HL-60/S4 treated with retinoic acid at 250 ng/mL for 4 days and 3 days (cell line): ENCODE results near the gene RNF166.

Source experiments
- in situ Hi-C: fragments of 300-500 bp; cut with MboI; formaldehyde crosslinking; loops from 2 replicates; pipeline ENCODE4 v1.7.0; 2022; ENCODE audit warnings: low sequenced_read_pairs

RNF166 gene, protein sequence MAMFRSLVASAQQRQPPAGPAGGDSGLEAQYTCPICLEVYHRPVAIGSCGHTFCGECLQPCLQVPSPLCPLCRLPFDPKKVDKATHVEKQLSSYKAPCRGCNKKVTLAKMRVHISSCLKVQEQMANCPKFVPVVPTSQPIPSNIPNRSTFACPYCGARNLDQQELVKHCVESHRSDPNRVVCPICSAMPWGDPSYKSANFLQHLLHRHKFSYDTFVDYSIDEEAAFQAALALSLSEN

DNA sequence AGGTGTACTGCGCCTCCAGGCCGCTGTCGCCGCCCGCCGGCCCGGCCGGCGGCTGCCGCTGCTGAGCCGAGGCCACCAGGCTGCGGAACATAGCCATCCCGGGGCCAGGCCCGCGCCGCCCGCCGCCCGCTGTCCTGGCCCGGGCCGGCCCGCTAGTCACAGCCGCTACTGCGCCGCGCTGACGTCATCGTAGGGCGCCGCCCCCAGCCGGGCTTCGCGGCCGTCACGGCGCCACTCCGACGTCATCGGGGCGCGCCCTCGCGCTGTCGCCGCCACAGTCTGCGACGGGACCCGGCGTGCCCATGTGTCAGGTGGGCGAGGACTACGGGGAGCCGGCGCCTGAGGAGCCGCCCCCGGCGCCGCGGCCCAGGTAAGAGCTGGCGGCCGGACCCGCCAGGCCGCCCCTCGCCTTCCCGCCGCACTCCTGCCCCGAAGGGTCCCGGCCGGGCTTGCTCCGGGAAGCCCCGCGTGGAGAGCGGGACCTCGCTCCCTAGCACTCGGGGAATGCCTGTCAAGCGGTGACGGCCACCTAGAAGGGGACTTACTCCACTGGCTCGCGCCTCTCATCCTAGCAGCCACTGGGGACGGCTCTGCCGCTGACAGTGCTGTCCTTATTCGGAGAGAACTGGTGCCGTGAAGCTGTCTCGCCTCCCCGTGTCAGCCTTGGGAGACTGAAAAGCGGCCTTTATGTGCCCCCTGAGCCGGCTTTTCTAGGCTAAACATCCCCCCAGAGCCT lies at the start of gene RNF166, which contains the start of gene CTU2:
RNF166 (minus strand) TSS at position 180 of the 736 bp plus-strand sequence; CDS start at position 97, 83 bp downstream.
CTU2 (plus strand) TSS at position 275 of the 736 bp plus-strand sequence; CDS start at position 303, 28 bp downstream.
- in situ Hi-C loops, result no loop called here

DNA sequence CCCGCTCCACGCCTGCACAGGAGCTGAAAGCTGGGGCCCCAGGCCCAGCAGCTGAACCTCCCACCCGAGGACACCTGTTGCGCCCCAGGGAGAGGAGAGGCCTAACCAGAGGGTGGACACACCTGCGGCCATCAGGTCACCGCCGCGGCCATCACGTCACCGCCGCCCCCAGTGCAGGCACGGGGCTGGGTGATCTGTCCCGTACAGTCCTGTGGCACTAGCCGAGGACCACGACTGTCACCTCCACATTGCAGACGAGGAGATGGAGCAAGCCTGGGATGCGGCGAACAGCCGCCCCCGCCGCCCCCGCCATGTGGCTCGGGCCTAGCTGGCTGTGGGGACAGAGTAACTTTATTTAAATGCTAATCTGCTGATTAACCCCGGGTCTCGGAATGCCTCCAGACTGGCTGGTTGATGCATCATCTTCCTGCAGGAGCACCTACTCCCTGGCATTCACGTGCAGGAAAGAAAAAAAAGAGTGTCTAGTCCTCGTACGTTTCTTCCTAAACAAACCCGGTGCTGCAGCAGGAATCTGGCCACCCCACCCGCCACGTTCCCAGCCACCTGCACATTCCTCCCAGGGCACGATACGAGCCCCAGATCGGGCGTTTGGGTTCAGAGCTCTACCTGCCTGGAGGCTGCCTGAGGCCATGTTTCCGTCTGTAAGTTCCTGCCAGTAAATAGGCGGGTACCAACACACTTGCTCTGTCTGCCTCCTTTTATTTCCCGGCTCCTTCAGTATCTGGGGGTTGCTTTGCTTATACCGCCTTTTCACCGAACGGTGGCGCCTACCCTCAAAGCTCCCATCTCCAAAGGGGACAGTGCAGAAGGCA lies 48.9 kb upstream of the RNF166 start:
- in situ Hi-C loops, result no loop called here

DNA sequence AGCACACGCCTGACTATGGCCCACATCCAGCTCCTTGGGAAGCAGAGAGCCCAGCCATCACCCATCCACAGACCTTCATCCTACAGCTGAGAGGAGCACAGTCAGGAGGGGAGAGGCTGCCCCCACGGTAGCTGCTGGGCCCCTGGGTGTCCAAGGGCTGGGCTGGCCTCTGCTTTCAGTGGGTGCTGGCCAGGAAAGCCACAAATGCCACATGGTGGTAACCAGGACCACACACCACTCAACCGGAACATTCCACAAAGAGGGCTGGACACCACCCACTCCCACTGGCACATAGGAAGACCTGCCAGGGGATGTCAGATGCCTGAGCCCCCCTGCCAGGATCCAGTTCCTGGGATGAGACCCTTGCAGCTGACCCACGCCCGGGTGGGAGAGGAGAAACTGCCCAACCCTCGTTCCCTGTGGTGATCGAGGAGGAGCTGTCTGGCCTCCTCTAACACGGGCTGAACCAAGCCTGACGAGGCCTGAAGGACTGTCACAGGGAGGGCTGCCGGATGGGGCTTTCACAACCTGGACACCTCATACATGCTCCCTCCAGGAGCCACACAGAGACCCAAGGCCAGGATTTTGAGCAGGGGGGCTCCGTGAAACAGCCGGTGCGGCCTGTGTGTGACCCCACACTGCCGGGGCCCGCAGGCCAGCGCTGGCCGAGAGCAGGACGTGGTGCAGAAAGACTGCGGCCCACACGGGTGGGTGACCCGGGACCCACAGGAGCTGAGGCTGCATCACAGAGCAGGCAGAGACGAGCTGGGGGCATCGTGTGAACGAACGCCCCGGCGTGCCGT lies 48.1 kb upstream of the RNF166 start:
- in situ Hi-C loops, result no loop called here

DNA sequence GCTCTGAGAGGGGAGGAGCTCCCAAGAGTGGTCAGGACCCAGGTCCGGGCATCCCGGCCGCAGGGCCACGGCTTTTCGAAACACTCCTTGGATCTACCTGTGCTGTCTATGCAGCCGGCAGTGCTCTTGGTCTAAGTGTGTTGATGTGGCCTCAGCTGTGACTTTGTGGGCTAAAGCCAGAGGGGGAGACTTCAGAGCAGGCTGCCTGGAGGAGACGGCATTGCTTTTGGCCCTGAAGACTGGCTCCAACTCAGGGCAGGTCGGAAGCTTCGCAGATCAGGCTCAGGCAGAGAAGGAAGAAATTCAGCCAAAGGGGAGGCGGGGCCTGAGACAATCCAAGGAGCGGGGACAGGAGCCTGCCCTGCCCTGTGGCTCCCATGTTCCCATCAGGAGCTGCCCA lies 47.4 kb upstream of the RNF166 start:
- in situ Hi-C loops, result no loop called here

DNA sequence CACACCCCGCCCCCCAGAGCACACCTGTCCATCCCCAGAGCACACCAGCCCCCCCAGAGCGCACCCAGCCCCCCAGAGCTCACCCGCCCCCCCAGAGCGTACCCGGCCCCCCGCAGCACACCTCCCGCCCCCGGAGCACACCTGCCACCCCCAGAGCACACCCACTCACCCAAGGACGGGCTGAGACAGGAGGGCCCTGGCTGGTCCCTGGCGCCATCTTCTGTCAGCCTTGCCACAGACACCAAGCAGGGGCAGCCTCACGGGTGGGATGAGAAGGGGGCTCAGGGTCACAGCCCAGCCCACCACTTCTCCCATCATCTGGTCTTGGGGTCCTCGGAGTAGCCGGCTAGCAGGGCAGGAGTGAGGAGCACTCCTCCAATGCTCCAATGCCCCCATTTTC lies 47.0 kb upstream of the RNF166 start:
- in situ Hi-C loops, result no loop called here

DNA sequence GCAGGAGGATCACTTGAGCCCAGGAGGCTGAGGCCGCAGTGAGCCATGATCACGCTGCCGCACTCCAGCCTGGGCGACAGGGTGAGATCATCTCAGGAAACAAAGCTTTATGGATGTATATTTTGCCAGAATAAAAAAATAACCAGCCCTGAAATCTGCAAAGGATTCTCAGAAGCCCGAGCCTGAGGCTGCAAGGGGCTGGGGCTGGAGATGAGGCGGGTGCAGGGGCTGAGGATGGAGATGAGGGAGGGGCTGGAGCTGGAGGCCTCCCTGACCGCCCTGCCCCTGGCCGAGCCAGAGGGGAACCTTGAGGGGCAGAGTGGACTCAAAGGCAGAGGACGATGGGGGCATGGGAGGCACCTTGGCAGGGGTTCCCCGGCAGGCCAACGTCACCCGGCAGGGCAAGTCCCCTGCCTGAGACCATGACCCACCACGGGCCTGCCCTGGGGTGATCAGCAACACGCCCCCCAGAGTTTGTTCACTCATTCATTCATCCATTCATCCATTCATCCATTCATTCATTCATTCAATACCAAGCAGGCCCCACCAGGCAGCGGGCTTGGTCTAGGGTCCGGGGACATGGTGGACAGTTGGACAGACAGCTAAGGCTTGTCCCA lies 46.3 kb upstream of the RNF166 start:
- in situ Hi-C loops, result no loop called here

DNA sequence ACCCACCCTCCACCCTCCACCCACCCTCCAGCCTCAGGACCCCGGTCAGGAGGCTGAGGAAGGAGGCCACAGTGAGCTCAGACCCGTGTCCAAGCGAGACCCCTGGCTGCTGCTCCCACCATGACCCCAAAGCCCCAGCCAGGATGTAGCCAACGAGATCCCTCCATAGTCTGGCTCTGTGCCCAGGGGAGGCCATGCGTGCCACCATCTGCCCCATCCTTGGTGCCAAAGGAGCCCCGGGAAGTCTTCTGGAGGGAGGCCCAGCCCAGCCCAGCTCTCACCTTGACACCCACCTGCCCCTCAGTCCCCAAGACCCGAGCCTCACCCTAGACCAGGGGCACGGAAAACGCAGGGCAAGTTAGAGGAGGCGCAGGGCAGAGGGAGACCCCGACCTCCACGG lies 44.6 kb upstream of the RNF166 start:
- in situ Hi-C loops, result no loop called here

DNA sequence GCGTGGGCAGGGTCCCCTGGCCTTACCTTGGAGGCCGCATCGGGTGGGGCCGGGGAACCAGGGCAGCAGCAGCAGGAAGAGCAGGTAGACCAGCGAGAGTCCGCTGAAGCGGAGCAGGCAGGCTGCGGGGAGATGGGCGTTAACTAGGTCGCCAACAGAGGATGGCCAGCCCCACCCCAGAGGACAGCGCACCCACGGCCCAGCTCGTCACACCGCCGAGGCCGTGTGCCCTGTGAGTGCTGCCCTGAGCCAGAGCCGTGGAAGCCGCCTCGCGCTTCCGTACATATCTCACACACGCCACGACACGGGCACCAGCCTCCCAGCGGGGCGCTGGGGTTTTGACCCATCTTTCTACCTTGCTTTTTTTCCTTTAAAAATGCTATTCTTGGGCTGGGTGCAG lies 43.1 kb upstream of the RNF166 start:
- in situ Hi-C loops, result loop anchor here (25.0 kb wide), 1 partner anchor 463 kb away; the partner anchor contains the start of genes SLC22A31 and ZNF778

DNA sequence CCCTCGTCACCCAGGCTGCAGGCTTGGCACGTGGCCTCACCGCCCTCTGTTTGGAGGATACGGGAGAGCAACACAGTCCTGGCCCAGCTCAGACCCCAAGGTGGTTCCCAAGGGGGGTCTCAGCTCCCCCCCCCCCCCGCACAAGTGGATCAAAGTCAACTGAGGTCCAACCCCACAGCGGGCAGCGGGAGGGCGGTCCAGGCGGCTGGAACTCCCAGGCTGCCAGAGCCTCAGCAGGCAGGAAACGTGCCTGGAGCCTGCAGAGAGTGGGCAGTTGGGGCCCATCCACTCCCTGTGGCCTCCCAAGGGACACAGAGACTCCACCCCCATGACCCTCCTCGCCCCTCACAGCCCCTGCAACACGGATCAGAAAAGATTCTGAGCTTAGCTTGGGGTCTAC lies 42.2 kb upstream of the RNF166 start:
- in situ Hi-C loops, result loop anchor here (25.0 kb wide), 1 partner anchor 464 kb away; the partner anchor contains the start of genes SLC22A31 and ZNF778

DNA sequence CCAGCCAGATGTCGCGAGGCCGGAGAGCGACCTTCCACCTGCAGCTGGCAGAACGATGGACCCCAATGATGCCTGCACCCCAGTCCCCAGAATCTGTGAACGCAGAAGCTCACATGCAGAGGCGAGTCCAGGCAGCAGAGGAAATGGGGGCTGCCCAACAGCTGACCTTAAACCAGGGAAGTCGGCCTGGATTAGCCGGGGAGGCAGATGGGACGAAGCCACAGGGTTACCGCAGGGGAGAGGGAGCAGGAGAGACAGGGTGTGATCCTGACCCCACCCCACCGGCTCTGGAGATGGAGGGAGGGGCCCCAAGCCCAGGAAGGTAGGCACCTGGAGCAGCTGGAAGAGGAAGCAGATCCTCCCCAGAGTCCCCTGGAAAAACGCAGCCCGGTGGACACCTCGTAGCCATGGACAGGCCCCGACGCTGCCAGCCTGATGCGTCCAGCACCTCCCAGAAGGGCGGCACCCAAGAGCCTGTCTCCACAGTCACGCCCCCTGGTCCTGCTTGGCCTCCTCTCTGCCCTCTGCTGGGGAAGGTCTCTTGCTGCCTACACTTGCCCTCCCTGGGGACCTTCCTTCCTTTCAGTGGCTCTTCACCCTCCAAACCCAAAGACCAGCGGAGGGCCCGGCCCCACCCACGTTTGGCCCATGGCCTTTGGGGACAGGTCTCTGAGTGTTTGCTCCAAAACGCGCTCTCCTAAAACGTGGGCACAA lies 41.5 kb upstream of the RNF166 start:
- in situ Hi-C loops, result loop anchor here (25.0 kb wide), 1 partner anchor 465 kb away; the partner anchor contains the start of genes SLC22A31 and ZNF778

DNA sequence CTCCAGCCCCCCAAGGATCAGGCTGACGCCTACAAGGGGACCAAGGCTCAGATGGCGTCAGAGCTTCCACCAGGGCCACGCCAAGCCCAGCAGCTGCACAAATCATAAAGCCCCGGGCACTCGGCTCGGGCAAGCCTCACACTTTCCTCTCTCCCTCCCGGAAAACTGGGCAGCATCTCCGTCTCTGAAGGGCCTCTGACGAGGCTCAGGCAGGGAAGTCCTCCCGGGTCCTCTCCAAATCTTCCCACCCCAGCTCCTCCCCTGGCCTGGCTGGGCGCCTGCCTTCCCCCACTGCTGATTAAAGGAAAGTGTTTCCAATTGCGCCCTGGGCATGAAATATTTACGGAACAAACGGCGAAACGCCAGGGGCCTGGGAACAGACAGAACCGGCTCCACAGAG lies 40.3 kb upstream of the RNF166 start:
- in situ Hi-C loops, result loop anchor here (25.0 kb wide), 1 partner anchor 466 kb away; the partner anchor contains the start of genes SLC22A31 and ZNF778

DNA sequence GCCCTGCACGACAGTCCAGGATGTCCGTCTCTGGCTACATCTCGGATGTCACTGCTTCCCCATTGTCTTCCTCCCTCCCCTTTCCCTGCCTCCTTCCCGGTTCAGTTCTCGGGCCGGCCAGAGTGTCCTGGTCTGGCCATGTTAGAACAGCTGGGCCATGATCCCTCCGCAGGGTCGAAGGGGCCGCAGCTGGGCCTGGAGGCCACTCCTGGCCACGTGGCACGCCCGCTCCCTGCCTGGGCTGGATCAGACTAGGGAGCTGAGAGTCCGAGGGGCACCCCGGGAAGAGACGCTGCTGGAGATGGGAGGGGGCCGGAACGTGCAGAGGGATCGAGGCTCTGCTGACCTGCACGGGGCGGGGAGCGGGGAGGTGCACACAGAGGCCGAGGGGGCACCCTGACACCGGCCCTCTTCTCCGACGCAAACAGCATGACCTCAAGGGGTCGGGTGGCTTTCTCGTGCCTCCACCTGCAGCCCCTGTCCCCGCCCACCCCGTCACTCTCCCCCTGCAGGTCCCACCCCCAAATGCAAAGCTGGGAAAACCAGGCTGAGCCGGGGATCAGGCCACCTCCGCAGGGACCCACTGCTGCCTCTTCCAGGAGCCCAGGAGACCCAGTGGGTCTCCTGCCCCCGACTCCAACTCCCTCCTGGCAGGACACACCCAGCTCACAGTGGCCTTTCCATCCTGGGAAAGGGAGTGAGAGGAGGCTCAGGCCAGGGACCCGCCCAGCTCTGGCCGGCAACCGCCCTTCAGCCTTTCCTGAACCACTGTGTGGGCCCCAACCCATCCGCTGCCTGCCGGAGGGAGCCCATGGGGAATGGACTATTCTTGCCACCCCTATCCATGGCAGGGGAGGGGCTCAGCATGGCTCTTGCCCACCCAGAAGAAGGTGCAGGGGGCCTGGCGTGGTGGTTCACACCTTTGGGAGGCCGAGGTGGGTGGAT lies 38.6 kb upstream of the RNF166 start:
- in situ Hi-C loops, result loop anchor here (25.0 kb wide), 1 partner anchor 467 kb away; the partner anchor contains the start of genes SLC22A31 and ZNF778

DNA sequence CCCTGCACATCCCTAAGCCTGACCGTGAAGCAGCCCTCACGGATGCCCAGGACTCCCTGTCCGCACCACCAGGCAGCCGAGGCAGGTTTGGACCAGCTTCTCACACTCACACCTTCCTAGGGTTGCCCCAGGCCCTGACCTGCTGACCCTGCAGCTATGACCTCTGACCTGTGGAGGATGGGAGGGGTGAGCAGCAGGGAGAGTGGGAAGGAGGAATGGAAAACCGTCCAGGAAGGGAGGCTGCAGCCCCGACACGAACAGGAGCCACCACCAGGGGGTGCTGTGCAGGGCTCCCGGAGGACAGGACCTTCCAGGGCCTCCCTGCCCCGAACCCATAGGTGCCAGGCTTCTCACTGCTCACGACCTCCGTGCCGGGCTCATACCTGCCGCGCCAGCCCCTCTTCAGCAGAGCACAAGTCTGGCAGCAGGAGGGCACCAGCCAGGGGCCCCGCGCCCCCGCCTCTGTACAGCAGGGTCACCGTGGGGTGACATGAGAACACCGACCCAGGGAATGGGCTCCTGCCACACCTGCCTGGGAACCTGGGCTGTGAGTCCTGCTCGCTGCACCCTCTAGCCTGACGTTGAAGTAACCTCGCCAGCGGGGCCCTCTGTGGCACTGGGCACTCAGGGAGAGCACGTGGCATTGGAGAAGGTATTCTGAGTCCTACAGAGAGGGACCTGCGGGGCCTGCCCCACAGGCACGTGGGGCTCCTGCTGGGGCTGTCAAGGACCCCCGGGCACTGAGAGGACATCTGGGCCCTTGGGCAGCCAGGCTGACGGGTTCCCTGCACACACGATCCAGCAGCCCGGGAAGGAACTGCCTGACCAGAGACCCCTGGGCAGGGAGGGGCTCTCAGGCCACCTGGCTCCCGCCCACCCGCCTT lies 37.7 kb upstream of the RNF166 start:
- in situ Hi-C loops, result loop anchor here (25.0 kb wide), 1 partner anchor 468 kb away; the partner anchor contains the start of genes SLC22A31 and ZNF778

DNA sequence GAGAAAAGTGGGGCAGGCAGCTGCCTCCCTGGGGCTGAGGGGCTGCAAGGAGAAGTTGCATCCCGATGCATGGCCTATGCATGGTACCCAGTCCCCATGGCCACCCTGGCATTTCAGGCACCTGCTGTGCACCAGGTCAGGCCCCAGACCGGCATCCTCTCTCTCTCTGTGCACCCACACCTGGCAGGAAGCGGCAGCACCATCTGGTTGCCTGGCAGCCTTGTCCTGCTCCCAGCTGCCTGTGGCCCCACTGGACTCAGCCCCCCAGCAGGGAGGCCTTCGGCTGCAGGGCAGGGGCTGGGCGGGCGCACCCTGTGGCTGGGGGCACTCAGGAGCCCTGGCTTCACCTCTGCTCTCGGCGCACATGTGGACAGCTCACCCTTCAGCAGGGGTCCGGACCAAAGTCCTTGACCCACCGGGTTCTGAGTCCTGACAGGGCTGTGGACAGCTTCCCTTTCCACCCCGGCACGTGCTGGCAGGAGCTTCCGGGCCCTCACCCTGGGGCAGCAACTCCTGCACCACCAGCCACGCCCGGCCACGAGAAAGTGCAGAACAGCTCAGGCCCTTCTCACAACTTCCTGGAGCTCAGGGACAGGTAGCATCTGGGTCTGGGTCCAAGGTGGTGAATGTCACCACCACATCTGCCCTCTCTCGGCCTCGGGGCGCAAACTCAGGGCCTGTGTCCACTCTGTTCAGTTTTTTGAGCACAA lies 36.8 kb upstream of the RNF166 start:
- in situ Hi-C loops, result loop anchor here (25.0 kb wide), 1 partner anchor 469 kb away; the partner anchor contains the start of genes SLC22A31 and ZNF778

DNA sequence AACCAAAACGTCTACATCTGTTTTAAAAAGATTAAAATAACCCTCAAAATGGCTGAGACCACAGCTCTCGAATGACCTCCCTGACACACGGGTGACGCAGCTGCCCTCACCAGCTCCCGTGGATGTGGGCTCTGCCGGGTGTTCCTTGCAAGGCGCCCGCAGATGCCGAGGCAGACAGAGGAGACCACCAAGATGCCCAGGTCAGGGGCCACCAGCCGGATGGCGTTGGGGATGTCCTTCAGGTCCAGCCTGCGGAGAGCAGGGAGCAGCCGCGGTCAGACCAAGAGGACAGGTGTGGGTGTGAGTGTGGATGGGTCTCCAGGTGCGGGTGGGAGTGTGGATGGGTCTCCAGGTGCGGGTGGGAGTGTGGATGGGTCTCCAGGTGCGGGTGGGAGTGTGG lies 35.2 kb upstream of the RNF166 start:
- in situ Hi-C loops, result loop anchor here (25.0 kb wide), 1 partner anchor 471 kb away; the partner anchor contains the start of genes SLC22A31 and ZNF778

DNA sequence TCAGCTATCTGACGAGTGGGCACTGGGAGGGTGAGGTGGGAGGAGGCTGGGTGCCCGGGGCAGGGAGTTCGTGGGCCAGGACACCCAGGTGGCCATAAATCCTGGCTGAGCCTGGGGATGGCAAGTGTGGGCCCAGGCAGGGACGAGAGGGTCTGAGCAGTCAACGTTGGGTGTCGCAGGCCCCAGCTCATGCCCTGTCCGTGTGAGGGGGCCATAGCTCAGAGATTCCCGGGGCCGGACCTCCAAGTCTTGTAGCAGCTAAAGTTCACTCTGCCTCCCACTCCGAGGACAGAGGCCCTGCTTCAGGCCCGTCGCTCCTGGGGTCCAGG lies 34.5 kb upstream of the RNF166 start:
- in situ Hi-C loops, result loop anchor here (25.0 kb wide), 1 partner anchor 472 kb away; the partner anchor contains the start of genes SLC22A31 and ZNF778
